ENCODE measurements around the gene CPNE9.

The CPNE9 gene

DNA sequence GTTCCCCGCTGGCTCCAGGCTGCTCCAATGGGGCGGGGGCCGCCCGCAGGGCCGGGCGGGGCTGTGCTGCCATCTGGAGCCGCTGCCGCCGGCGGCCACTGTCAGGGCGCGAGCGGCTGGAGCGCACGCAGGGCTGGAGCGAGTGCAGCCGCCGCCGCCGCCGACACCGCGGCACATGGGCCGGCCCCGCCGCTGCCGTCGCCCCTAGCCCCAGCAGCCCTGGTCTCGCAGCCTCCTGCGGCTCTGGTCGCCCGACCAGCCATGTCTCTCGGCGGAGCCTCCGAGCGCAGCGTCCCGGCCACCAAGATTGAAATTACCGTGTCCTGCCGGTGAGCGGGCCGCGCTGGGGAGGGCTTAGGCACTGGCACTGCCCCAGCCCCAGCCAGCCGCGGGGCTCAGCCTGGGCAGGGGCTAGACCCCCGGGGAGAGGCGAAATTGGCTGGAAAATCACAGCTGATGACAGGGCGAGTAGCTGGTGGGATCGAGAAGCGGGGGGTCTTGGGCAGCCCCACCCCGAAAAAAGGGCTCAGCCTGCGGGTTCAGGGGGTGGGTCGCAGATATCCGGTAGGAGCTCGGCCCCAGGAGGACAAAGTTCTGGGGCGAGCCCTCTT, at the start of gene CPNE9:
CPNE9 (plus strand) TSS at position 98 of the 611 bp plus-strand sequence; CDS start at position 262, 164 bp downstream.
- DNase-seq = no peak

DNA sequence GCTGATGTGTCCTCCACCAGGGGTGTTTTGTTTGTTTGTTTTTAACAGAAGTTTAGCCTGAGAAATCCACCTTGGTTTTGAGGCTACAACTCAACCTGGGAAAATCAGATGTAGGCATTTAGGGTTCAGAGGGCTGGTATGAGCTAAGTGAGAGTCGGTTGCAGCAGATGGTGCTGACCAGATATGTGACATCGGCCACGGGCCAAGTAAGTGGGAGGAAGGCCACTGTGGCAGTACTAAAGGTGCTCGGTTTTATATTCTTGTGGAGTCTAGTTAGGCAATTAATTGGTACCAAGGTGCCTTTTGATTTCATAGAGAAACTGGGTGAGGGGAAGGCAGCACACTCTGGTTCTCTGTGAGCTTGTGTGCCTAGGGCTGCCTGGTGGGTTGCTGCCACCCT, 43.8 kb upstream of the CPNE9 start:
- no peak for DNase-seq

- no peak for DNase-seq
Measured at GRCh38 chr3:9660972-9661371, 42.7 kb upstream of the CPNE9 start.

DNA sequence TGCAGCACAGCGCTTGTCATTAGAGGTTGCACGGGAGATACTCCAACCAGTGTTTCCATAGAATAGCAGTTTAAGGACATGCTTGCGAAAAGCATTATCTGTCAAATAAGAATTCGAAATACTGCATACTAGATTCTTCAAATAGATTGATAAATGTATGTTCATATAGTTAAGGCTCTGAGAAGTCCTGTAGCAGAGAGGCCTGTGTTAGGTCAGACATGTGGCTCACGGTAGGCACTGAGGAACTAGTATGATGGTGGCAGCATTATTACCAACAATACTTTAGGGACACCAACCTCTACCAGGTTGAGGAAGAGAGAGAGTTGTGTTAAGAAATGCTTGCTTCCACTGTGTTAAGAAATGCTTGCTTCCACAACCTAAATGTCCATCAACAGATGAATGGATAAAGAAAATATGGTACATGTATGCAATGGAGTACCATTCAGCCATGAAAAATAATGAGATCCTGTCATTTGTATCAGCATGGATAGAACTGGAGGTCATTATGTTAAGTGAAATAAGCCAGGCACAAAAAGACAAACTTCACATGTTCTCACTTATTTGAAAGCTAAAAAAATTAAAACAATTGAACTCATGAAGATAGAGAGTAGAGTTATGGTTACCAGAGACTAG, 39.4 kb upstream of the CPNE9 start:
- no peak for DNase-seq

DNA sequence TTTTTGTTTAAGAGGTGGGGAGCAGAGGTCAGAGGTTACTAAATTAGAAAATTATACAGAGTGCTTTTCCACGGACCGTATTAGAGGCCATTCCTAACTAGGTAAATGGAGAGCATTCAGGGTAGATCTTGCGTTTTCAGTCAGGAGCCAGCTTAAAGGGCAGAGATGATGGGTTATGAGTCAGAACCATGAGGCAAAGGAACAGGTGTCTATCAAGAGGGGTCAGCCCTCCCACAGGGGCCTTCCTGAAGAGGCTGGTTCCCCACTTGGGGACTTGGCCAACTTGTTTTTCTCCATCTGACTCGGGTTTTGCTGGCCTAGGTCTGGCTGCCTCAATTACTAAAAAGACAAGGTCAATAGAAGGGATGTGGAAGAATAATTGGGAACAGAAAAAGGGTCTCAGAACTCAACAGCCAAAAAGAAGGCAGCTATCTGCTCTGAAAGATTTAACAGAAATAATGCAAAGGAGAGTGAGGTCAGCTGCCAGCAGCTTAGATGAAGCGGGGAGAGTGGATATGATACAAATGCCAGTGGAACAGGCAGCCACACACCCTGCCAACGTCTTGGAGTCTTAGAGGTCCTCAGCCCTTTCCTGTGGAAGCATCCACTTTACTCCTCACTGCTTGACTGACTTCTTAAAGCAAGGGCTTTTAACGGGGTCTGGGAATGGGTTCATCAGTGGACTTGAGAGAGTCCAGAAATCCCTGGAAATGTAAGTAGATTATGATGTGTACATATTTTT, 36.8 kb upstream of the CPNE9 start:
- DNase-seq = no peak

GRCh38 chr3:9669277-9669676, 34.4 kb upstream of the CPNE9 start:
- no peak for DNase-seq

DNA sequence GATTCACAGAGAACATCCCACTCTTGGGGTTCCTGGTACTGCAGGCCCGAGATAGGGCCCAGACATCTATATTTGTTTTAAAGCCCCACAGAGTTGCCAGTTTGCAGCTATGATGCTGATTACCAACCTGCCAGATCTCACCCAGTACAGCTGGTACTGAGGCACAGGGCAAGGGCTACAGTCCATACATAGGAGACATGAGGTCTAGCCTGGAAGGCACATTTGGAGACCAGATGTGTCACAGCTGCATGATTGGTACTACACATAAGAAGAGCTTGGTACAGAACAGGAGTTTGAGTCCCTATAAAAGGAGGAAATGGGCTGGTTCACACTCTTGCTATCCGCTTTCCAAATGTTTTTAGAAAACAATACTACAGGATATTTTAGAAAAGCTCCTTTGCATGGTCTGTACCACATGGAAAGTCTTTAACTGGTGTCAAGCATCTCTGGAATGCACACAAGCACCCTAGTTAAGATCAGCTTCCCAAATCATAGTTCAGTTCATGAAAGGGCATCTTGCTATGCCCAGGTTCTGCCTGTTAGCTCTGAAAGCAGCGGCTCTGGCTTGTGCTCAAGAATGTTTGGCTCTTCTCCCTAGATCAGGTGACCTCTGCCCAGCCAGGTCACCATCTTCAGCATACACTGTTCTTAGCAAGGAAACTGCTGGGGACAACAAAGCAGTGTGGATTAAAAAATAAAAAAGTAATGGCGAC, 33.8 kb upstream of the CPNE9 start:
- no peak for DNase-seq

GRCh38 chr3:9673082-9673481, 30.6 kb upstream of the CPNE9 start:
- no peak for DNase-seq

DNA sequence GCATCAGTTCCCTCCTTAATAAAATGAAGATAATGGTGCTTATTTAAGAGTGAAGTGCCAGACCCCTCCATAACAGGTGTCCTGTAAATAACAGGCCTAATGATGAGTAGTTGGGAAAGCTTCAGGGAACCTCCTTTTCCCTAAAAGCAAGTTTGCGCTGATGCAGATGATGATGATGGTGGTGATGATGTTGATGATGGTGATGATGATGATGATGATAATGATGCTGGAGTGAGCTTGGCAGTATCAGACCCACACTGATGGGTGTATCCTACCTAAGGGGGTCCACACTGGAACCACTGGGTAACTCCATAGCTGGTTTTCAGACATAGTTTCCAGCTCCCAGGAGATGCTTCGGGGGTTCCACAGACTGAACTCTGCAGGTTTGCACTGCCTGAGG, 29.9 kb upstream of the CPNE9 start:
- no peak for DNase-seq

DNA sequence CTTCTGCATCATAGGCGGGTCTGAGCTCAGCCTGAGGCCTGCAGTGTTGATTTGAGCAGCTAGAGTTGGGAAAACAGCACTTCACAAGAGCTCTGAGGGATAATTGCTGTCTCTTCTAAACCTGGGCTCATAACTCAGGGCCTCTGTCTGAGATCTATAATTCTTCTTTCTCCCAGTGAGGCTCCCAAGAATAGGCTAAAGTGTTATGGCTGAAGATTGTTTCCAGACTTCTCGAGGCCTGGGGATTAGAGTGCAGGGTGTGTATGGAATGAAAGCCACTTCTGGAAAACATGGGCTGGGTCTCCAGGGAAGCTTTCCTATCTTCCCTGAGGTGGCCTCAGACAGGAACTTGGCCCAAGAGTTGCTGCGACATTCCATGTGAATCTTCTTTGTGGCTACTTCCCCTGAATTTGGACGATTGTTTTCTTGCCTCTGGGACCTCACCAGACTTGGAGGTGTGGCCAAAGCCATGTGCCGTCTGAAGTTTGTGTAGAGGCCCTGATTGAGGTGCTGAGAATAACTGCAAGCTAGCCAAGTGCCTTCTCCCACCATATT, 27.8 kb upstream of the CPNE9 start:
- no peak for DNase-seq

DNA sequence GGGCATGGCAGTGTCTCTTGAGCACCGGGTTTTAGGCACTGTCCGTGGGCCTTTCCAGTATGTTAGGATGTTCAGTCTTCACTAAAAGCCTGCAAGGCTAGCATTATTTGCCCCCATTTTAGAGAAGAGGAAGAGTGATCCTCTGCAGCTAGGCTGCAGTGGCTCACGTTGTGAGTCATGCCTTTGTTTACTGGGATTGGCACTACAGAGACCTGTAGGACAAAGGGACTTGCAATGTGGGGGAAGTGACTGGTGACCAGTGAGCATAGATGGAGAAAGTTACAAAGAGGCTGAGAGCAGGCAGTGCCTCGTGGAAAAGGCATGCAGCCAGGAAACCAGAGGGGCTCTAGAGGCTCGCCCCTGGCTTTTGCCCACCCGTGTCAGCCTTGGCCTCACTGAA, 26.8 kb upstream of the CPNE9 start:
- no peak for DNase-seq

DNA sequence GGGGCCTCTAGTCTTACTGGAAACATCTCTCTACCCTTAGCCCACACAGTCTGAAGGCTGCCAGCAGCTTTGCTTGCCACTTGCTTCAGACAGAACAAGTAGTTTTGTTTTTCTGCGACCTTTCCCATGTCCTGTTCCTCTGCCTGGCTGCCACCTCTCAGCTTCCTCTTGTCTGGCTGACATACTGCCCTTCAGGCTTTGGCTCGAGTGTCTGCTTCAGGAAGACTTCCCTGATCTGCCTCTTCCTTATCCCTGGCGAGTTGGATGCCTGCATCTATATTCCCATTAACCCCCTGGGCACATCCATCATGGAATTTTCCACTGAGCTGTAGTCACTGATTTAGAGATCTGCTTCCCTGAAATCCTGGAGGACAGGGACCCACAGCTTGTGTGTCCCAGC, 25.1 kb upstream of the CPNE9 start:
- no peak for DNase-seq

DNA sequence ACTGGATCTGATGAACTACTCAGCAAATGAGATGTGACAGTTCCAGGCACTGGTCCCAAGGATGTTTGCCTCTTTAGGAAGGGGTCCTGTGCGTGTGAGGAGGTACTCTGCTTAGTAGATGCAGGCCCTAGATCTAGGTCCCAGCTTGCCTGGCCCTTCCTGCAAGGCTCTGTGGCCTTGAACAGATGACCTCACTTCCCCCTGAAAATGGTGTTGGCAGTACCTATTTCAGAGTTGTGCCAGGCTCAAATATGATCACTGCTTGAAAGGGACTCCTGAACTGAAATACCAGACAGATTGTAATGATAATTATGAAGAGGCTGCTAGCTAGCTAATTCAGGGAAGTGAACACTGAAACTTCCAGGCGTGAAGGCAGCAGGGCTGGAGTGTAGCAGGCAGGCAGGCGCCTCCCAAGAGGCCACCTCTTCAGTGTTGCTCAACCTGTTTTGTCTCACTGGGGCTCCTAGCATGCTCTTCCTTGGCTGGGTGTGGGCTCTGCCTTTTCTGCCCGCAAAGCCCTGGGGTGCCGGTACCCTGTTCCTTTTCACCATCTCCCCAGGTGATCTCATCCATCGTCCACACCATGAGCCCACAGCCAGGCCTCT, 24.1 kb upstream of the CPNE9 start:
- DNase-seq = no peak

- no peak for DNase-seq
Measured at GRCh38 chr3:9681011-9681722, 22.5 kb upstream of the CPNE9 start.

GRCh38 chr3:9681723-9682081, 21.9 kb upstream of the CPNE9 start:
- DNase-seq = no peak

DNA sequence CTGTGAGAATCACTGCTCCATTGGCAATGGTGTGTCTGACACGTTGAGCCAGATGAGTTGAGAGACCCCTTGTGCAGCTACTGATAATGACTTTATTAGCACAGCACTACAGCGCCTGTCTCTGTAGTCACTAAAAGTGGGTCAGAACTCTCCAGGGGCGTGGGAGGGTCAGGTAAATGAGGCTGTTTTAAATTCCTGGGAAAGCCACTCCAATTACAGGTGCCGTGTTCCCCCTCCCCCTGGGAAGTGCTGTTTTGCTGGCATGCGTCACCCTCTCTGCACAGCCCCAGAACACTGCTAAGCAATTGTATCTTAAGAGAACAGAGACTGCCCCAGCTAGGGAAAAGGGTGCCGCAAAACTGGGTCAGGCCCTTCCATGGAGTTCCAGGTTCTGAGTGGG, 21.5 kb upstream of the CPNE9 start:
- no peak for DNase-seq

DNA sequence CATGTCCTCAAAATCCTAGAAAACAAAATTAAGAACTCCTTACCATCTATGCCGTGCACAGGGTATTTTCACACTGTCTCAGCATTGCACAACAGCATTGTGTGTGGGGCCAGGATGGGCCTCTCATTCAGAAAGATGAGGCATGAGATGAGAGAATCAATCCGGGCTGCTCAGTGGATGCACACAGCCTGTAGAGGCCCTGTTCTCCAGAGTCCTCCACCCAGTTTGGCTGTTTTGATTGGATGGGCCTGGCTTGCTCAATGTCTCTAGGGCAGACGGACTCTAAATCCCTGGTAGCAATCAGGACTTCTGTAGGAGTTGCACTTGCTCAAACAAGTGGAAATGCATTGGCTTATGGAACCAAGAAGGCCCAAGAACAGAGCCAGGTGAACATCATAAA, 20.2 kb upstream of the CPNE9 start:
- no peak for DNase-seq

DNA sequence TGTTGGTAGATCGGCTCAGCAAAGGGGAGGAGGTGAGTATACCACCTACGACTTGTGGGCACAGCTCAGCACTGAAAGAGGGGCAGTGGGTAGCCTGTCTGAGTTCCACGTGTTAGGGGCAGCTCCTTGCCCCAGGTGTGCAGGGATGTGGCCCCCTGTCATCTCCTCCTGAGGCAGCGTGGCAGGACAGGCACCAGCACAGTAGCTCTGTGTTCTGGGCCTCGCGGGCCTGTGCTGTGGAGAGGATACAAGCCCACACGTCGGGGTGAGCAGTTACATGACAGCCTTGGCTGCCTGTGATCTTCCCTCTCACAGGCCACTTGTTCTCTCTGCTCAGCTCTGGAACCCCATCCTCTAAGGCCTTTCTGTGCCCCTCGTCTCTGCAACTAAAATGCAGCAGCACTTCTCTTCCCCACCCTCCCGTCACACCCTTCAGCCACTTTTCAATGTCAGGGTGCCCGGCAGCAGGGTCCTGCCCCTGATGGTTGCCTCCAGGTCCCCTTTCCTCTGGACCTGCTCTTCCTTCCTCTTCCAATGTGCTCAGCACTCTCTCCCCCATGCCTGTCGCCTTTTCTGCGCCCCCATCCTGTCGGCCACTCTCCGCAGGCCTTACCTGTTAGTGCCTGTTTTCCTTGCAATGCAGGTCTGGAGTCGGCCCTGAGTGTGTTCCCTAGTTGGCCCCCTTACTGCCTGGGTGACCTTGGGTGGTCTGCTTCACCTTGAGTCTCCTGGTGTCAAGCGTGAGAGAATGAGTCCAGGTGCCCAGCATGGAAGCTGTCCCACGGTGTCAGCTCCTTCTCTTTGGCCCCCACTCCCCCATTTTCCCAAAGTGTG, 18.2 kb upstream of the CPNE9 start:
- DNase-seq = no peak

GRCh38 chr3:9686050-9686550, 17.5 kb upstream of the CPNE9 start:
- no peak for DNase-seq

DNA sequence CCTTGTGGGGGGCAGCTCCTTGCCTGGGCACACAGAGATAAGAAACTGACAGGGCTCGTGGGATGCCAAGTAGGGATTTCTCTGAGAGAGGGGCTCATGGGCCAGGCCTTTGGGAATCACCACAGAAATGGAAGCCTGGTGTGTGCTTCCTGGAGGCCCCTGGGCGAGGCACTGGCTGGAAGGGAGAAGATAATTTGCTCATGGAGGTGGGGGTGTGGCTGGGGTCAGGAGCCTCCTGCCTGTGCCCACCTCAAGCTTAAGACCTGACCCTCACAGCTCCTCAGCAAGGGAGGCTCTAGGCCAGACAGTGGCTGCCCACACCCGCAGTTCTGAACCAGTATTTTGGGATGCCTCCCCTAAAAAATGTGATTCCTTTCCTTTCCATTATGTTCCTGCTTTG, 16.9 kb upstream of the CPNE9 start:
- DNase-seq = no peak

DNA sequence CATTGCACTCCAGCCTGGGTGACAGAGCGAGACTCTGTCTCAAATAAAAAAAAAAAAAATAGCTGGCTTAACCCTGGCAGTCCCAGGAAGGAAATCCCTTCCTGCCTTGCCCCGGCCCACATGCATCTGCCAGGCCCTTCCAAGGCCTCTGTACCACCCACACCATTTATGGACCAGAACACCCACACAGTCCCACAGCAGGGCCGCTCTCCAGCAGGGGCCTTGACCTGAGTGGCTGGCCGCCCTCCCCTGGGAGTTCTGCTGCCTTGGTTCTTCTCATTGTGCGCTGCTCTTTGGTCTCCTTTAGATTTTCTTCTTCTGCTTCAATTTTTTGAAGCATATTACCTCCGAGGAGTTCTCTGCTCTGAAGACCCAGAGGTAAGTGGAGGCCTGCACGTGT, 16.1 kb upstream of the CPNE9 start:
- DNase-seq = no peak
